Thoracic aorta (tissue), 2 donors: ENCODE measurements around the gene BUD31. TPM values are rescaled to one million over a fixed set of nuclear protein-coding genes. Genes with fewer than 3 reads are reported as not detected.
A peak's percentile ranks its signal among the peaks of the same experiment; 100 is the strongest.
"Not testable (repeated sequence)": the region's sequence is repeated elsewhere in the genome, so short reads cannot be mapped to it uniquely, and the experiment has no call there.

Source experiments
- ATAC-seq: fragments of 150-250 bp; one replicate; pipeline ENCODE4 v1.8.0; 2017; ENCODE audit warnings: low read depth; ENCODE audit not compliant: insufficient number of reproducible peaks, low FRiP score
- DNase-seq: peaks from one replicate; pipeline ENCODE4 v3.0.0-alpha.2; 2020; ENCODE audit warnings: low spot score
- H3K27ac ChIP-seq, 2 donors: fragments of 200-600 bp; sonication (generic); 1 replicate in 1 of 2; 2 replicates in 1 of 2; pipeline ENCODE4 v1.5.1; 2016; ENCODE audit warnings: mild to moderate bottlenecking in 2 of 2, moderate library complexity in 2 of 2
- H3K27me3 ChIP-seq: fragments of 200-600 bp; sonication (generic); replicated peaks from 2 replicates; pipeline ENCODE4 v1.6.0; 2016; ENCODE audit warnings: mild to moderate bottlenecking; ENCODE audit not compliant: insufficient read depth
- H3K36me3 ChIP-seq: fragments of 200-600 bp; sonication (generic); one replicate; pipeline ENCODE4 v1.5.1; 2016
- H3K4me1 ChIP-seq, 2 donors: fragments of 200-600 bp; sonication (generic); 1 replicate in 1 of 2; 2 replicates in 1 of 2; pipeline versions ENCODE4 v1.5.1 to v1.6.0; 2016; ENCODE audit warnings: low read depth in 2 of 2, mild to moderate bottlenecking in 1 of 2; ENCODE audit not compliant: control insufficient read depth in 1 of 2
- H3K4me3 ChIP-seq: fragments of 200-600 bp; sonication (generic); 2 replicates; pipeline ENCODE4 v1.5.1; 2016; ENCODE audit warnings: mild to moderate bottlenecking
- H3K9me3 ChIP-seq: fragments of 200-600 bp; sonication (generic); 2 replicates; pipeline ENCODE4 v1.5.1; 2016
- total RNA-seq, 2 donors: library from RNA; depleted of rRNA; stranded (reverse); fragments of >200 nt; gene quantifications; one replicate each; pipeline versions ENCODE4 v1.1.0 to v1.2.3, GENCODE V29; 2016
- TF ChIP-seq, protein P1 (sequence below): fragments of 200-600 bp; sonication (generic); IDR thresholded peaks from one replicate; pipeline ENCODE4 v1.5.1; 2019; ENCODE audit warnings: antibody characterized with exemption

Gene BUD31
- total RNA-seq, 2 donors from 2014 or later: 52.3 to 78.1 TPM

DNA sequence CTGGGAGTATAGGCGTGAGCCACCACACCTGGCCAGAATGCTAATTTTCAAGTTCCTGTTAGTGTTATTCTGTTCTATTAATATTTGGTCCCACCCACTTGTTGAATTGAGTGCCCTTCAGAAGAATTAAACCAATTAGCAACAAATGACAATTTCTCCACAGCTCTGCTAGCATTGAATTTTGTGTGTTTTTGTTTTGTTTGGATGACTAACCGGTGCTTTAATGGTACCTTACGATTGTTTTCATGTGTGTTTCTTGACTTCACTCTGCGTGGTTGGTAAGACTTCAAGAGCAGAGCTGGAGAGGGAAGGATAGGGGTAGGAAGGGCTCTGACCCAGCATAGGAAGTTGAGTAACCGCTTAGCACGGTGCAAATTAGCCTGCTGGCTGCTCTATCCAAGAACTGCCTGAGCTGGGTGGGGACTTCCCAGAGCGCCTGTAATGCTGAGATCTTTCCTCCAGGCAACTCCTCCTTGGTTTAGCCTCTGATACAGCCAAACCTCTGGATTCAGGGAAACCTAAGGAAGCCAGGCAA lies 29.7 kb upstream of the BUD31 start:
- Histone ChIP-seq H3K9me3 (no peaks in the 10 kb centered on the region), H3K4me1 (peaks cover 26 to 53% of the 10 kb centered on the region in 2 donors), H3K36me3 (peaks cover 3% of the 10 kb centered on the region), H3K4me3 (peak overlapping the region; percentile 64), H3K27me3 (no peaks in the 10 kb centered on the region), H3K27ac (peak overlapping the region; percentile 85 to 96)
- peak; percentile 55 for DNase-seq
- TF ChIP-seq, protein P1, sequence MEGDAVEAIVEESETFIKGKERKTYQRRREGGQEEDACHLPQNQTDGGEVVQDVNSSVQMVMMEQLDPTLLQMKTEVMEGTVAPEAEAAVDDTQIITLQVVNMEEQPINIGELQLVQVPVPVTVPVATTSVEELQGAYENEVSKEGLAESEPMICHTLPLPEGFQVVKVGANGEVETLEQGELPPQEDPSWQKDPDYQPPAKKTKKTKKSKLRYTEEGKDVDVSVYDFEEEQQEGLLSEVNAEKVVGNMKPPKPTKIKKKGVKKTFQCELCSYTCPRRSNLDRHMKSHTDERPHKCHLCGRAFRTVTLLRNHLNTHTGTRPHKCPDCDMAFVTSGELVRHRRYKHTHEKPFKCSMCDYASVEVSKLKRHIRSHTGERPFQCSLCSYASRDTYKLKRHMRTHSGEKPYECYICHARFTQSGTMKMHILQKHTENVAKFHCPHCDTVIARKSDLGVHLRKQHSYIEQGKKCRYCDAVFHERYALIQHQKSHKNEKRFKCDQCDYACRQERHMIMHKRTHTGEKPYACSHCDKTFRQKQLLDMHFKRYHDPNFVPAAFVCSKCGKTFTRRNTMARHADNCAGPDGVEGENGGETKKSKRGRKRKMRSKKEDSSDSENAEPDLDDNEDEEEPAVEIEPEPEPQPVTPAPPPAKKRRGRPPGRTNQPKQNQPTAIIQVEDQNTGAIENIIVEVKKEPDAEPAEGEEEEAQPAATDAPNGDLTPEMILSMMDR: peak; percentile 35
- peak; percentile 51 for ATAC-seq

DNA sequence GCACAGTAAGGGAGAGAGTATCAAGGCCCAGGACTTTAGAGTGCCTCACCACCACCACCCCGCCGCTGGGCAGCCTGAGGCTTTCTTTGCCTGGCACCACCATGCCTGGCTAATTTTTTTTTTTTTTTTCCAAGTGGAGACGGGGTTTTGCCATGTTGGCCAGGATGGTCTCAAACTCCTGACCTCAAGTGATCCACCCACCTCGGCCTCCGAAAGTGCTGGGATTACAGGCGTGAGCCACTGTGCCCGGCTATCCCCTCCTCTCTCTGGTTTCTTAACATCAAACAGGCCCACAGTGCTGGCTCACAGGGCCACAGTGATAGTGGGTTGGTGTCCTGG lies 29.1 kb upstream of the BUD31 start:
- Histone ChIP-seq H3K27ac (peak overlapping the region; percentile 85 to 96), H3K4me3 (peak overlapping the region; percentile 64), H3K4me1 (peaks cover 26 to 53% of the 10 kb centered on the region in 2 donors)
- not testable (repeated sequence) for H3K36me3 ChIP-seq, H3K9me3 ChIP-seq, DNase-seq, H3K27me3 ChIP-seq, ATAC-seq

DNA sequence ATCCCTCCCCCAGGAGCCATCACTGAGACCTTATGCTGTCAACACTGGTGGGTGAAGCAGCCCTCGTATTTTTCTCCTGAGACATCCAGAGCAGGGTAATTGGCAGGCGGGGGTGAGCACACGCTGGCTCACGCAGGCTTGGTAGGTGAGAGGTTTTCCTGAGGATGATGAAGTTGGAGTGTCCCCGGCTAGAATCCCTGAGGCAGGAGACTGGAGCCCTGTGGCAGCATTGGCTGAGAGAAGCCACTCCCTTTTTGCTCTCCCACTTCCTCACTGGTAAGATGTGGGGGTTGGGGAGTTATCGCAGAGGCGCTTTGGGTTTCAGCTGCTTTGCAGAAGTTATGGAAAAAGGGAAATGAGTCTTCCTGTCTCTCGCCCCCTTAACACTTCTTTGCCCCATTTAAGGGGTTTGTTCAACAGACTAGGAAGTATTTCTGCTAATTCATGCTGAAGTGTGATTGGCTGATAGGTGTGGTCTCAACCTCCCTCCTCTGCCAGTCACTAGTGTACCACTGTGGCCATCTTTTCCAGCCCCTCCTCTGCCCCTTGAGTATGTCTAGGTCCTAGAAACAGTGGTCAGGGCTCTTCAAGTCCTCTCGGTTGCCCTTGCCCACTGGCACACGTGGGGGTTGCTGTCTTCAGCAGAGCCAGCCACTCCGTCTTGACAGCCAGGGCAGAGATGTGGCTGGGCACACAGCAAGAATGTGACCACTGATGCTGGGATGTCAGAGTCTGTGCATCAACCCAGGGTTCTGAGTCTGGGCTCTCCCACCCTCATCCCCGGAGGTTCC lies 28.5 kb upstream of the BUD31 start:
- ATAC-seq (no peak), DNase-seq (no peak)
- peak overlapping the region; percentile 64 for H3K4me3 ChIP-seq
- peaks cover 26 to 53% of the 10 kb centered on the region in 2 donors for H3K4me1 ChIP-seq
- peaks cover 3% of the 10 kb centered on the region for H3K36me3 ChIP-seq
- no peaks in the 10 kb centered on the region for H3K27me3 ChIP-seq
- H3K9me3 ChIP-seq: no peaks in the 10 kb centered on the region
- H3K27ac ChIP-seq: peak overlapping the region; percentile 85 to 96
- TF ChIP-seq, protein P1: no peak

DNA sequence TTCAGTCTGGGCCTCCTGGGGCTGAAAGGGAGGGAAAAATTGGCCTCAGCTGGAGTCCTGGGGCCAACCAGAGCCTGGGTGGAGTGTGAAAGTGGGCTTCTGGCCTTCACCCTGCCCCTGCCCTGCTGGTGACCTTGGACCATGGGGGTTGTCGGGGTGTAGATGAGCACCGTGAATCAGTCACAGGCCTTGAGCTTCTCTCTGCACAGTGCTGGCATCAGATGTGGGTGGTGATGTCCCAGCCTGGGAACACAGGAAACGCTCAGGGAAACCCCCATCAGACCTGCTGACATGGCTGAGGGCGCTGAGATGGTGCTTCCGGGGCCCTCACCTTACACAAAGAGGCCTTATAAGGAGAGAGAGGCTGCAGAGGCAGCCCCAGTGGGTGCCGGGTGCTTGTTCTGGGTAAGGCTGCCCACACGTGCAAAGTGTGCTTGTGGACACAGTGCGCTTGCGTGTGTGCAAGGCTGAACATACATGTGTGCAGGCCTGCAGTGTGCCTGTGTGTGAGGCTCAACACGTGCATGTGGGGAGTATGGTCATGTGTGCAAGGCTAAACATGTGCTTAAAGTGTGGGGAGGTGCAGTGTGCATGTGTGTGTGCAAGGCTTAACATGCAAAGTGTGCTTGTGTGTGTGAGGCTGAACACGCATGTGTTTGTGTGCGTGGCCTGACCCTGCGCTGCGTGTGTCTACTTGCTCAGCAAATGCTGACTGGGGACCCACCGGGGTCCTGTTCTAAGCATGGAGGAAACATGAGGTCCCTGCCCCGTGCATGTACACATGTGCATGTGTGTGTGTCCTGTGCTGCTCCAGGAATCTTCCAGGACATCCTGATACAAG lies 27.7 kb upstream of the BUD31 start:
- Histone ChIP-seq H3K27ac (peak overlapping the region; percentile 85 to 96), H3K4me1 (peaks cover 26 to 45% of the 10 kb centered on the region in 2 donors)
- ATAC-seq: no peak

DNA sequence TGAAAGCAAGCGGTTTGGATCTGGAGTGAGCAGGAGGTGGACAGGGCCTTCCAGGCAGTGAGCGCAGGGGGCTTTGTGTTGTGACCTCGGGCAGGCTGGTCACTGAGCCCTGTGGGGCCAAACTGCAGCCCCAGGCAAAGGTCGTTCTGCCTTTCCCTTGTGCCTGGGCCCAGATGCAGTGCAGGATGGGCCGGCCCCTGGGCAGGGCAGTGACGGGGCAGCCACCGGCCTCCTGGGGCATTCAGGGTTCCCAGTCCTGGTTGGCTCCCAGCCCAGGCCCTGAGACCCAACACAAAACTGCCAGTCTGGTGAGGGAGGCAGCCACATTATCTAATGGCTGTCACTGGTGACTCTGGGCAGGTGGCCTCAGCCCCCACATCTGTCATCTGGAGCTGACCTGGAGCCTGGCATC lies 27.1 kb upstream of the BUD31 start:
- TF ChIP-seq, protein P1: no peak
- H3K27ac ChIP-seq: no peak overlapping the region
- no peak overlapping the region for H3K4me3 ChIP-seq
- no peaks in the 10 kb centered on the region for H3K27me3 ChIP-seq
- ATAC-seq (no peak), DNase-seq (no peak)
- peaks cover 26 to 40% of the 10 kb centered on the region in 2 donors for H3K4me1 ChIP-seq
- H3K9me3 ChIP-seq: no peaks in the 10 kb centered on the region
- peaks cover 11% of the 10 kb centered on the region for H3K36me3 ChIP-seq

More for the DNA sequence above, 27.7 kb upstream of the BUD31 start:
- peak overlapping the region; percentile 64 for H3K4me3 ChIP-seq
- no peak for DNase-seq
- H3K9me3 ChIP-seq: no peaks in the 10 kb centered on the region
- peaks cover 5% of the 10 kb centered on the region for H3K36me3 ChIP-seq
- TF ChIP-seq, protein P1: no peak
- no peaks in the 10 kb centered on the region for H3K27me3 ChIP-seq
